Measurements from ENCODE around the gene MARCHF5. TPM values are rescaled to one million over a fixed set of nuclear protein-coding genes. Genes with fewer than 3 reads are reported as not detected.

Gene MARCHF5
- total and polyA plus RNA-seq, 10 donors, result 6.9 to 39.1 (median 18.5) TPM

DNA sequence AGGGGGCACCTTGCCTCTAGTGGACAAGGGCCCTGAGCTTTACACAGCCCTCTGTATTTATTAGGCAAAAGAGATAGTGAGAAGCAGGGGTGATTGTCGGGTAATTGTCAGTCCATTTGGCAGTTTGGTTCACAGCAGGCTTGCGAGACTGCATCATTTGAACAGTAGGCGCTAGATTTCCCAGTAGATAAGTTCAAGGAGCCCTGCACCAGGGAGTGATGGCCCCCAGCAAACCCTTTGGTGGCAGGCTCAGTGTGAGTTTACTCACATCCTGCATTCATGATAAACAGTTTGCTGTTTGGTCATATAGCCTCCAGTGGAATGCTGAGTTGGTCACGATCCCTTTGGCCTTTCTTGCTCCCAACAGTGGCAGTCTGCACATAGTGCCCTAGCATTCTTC lies 59.4 kb downstream of the MARCHF5 start:
- peaks cover 0 to 64% (median 32%) of the 10 kb centered on the region in 6 donors for H3K36me3 ChIP-seq
- intact Hi-C loops (cut with DNase I; ENCODE audit: low total_unique reads), result no loop called here
- 92 to 98% (median 94%) methylated on average over 4 of the region's 4 CpGs for WGBS, 5 donors
- DNase-seq, result no peak
- TF ChIP-seq POLR2A (IDR thresholded peaks at IDR 0.05) (no peak), POLR2AphosphoS5 (IDR thresholded peaks at IDR 0.05) (no peak)
- TF ChIP-seq, protein P1, sequence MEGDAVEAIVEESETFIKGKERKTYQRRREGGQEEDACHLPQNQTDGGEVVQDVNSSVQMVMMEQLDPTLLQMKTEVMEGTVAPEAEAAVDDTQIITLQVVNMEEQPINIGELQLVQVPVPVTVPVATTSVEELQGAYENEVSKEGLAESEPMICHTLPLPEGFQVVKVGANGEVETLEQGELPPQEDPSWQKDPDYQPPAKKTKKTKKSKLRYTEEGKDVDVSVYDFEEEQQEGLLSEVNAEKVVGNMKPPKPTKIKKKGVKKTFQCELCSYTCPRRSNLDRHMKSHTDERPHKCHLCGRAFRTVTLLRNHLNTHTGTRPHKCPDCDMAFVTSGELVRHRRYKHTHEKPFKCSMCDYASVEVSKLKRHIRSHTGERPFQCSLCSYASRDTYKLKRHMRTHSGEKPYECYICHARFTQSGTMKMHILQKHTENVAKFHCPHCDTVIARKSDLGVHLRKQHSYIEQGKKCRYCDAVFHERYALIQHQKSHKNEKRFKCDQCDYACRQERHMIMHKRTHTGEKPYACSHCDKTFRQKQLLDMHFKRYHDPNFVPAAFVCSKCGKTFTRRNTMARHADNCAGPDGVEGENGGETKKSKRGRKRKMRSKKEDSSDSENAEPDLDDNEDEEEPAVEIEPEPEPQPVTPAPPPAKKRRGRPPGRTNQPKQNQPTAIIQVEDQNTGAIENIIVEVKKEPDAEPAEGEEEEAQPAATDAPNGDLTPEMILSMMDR (IDR thresholded peaks at IDR 0.05 in 8 of 11, conservative IDR thresholded peaks at IDR 0.05 in 3 of 11), result no peak
- no peaks in the 10 kb centered on the region for H3K9me3 ChIP-seq
- no peaks in the 10 kb centered on the region for H3K27me3 ChIP-seq (replicated peaks in 1 of 7)
- no peak overlapping the region for H3K27ac ChIP-seq
- H3K4me3 ChIP-seq, result no peak overlapping the region
- no peaks in the 10 kb centered on the region for H3K4me1 ChIP-seq

DNA sequence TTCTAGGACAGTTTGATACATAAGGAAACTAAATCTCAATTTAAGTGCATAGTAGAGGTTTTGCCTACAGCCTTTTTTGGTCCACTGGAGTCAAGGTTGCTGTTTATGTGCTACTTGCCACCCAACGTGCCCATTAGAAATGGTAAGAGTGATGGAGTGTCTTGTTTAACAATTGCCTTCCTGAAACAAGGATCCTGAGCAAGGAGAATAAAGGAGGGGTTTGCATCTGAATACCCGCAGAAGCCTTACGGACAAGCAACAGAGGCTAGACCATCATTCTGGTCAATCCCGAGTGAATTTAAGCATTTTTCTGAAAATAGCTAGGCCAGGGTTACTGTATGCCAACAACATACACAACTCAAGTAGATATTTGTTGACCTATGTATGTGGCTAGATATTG lies 63.6 kb downstream of the MARCHF5 start:
- Histone ChIP-seq H3K4me1 (no peaks in the 10 kb centered on the region), H3K27me3 (replicated peaks in 1 of 7) (no peaks in the 10 kb centered on the region), H3K4me3 (no peak overlapping the region), H3K27ac (no peak overlapping the region), H3K9me3 (no peaks in the 10 kb centered on the region), H3K36me3 (peaks cover 0 to 24% (median 14%) of the 10 kb centered on the region in 6 donors)
- TF ChIP-seq POLR2AphosphoS5 (IDR thresholded peaks at IDR 0.05) (no peak), POLR2A (IDR thresholded peaks at IDR 0.05) (no peak)
- TF ChIP-seq, protein P1 (IDR thresholded peaks at IDR 0.05 in 8 of 11, conservative IDR thresholded peaks at IDR 0.05 in 3 of 11), result no peak
- intact Hi-C loops (cut with DNase I; ENCODE audit: low total_unique reads), result no loop called here
- 59 to 74% (median 70%) methylated on average over 4 of the region's 4 CpGs for WGBS, 5 donors
- DNase-seq, result no peak

DNA sequence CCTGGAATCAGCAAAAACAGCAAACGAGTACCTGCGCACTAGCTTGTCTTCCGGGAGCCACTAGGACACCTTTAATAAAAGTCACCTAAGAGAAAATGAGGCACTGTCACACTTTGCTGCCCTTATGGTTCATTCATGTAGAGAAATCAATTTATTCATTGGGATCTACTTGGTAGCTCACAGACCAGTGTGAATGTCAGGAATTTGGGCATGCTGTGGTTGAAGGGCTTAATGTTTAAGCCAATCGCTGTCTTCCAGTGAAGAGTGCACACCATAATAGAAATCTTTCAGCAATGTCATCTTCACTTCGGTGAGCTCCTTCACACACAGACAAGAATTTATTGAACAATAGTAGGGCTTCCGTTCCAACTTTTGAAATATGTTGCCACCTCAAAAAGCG lies 65.1 kb downstream of the MARCHF5 start:
- Histone ChIP-seq H3K4me3 (no peak overlapping the region), H3K4me1 (no peaks in the 10 kb centered on the region), H3K27me3 (replicated peaks in 1 of 7) (no peaks in the 10 kb centered on the region), H3K9me3 (no peaks in the 10 kb centered on the region), H3K36me3 (peaks cover 0 to 9% (median 2%) of the 10 kb centered on the region in 6 donors), H3K27ac (no peak overlapping the region)
- WGBS, 5 donors, result 83 to 95% (median 91%) methylated on average over 7 of the region's 7 CpGs
- intact Hi-C loops (cut with DNase I; ENCODE audit: low total_unique reads), result no loop called here
- no peak for TF ChIP-seq POLR2AphosphoS5 (IDR thresholded peaks at IDR 0.05)
- no peak for TF ChIP-seq POLR2A (IDR thresholded peaks at IDR 0.05)
- TF ChIP-seq, protein P1 (IDR thresholded peaks at IDR 0.05 in 8 of 11, conservative IDR thresholded peaks at IDR 0.05 in 3 of 11), result no peak
- DNase-seq, result no peak

DNA sequence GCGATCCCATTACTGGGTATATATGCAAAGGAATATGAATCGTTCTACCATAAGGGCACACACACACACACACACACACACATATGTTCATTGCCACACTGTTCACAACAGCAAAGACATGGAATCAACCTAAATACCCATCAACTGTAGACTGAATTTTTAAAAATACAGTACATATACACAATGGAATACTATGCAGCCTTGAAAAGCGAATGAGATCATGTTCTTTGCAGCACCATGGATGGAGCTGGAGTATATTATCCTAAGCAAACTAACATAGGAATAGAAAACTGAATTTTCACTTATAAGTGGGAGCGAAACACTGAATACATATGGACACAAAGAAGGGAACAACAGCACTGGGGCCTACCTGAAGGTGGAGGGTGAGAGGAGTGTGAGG lies 72.5 kb downstream of the MARCHF5 start:
- intact Hi-C loops (cut with DNase I; ENCODE audit: low total_unique reads), result no loop called here
- 89 to 99% (median 94%) methylated on average over 4 of the region's 4 CpGs for WGBS, 5 donors
- no peak overlapping the region for H3K4me3 ChIP-seq
- no peak for DNase-seq
- TF ChIP-seq POLR2A (IDR thresholded peaks at IDR 0.05) (no peak), POLR2AphosphoS5 (IDR thresholded peaks at IDR 0.05) (no peak)
- no peaks in the 10 kb centered on the region for H3K27me3 ChIP-seq (replicated peaks in 1 of 7)
- H3K36me3 ChIP-seq, result no peaks in the 10 kb centered on the region
- no peaks in the 10 kb centered on the region for H3K4me1 ChIP-seq
- H3K27ac ChIP-seq, result no peak overlapping the region
- H3K9me3 ChIP-seq, result no peaks in the 10 kb centered on the region

Data from spleen (tissue), 11 donors.